HG03439 (cell line): ENCODE results near the gene FGF12.

ENCODE experiments used
- ATAC-seq: cut with Tn5 transposase; IDR thresholded peaks from one replicate; pipeline ENCODE4 v1.9.1; 2021; ENCODE audit warnings: mild to moderate bottlenecking, moderate library complexity; ENCODE audit not compliant: unreplicated experiment

Gene FGF12

GRCh38 chr3:192685801-192686200, 41.5 kb downstream of the FGF12 start:
- no peak for ATAC-seq

- ATAC-seq: no peak
Measured at GRCh38 chr3:192684151-192684550, 43.2 kb downstream of the FGF12 start.

- ATAC-seq: no peak
Measured at GRCh38 chr3:192675958-192676649, 51.2 kb downstream of the FGF12 start.

GRCh38 chr3:192655628-192656027, 71.7 kb downstream of the FGF12 start:
- ATAC-seq: no peak

GRCh38 chr3:192655040-192655439, 72.3 kb downstream of the FGF12 start:
- no peak for ATAC-seq

GRCh38 chr3:192653862-192654261, 73.5 kb downstream of the FGF12 start:
- ATAC-seq: no peak

- no peak for ATAC-seq
Measured at GRCh38 chr3:192652727-192653126, 74.6 kb downstream of the FGF12 start.

- ATAC-seq: no peak
Measured at GRCh38 chr3:192651836-192652512, 75.4 kb downstream of the FGF12 start.

GRCh38 chr3:192645437-192645836, 81.9 kb downstream of the FGF12 start:
- no peak for ATAC-seq

- ATAC-seq: no peak
Measured at GRCh38 chr3:192642651-192643050, 84.7 kb downstream of the FGF12 start.

GRCh38 chr3:192641919-192642318, 85.4 kb downstream of the FGF12 start:
- no peak for ATAC-seq

- no peak for ATAC-seq
Measured at GRCh38 chr3:192639987-192640386, 87.4 kb downstream of the FGF12 start.

- ATAC-seq: no peak
Measured at GRCh38 chr3:192637803-192638202, 89.5 kb downstream of the FGF12 start.

- ATAC-seq: no peak
Measured at GRCh38 chr3:192636517-192637444, 90.6 kb downstream of the FGF12 start.

GRCh38 chr3:192629429-192629828, 97.9 kb downstream of the FGF12 start:
- ATAC-seq: no peak

GRCh38 chr3:192621909-192622308, 105.4 kb downstream of the FGF12 start:
- no peak for ATAC-seq

- no peak for ATAC-seq
Measured at GRCh38 chr3:192620275-192620674, 107.1 kb downstream of the FGF12 start.

- no peak for ATAC-seq
Measured at GRCh38 chr3:192611411-192611810, 115.9 kb downstream of the FGF12 start.

GRCh38 chr3:192608726-192609600, 118.4 kb downstream of the FGF12 start:
- ATAC-seq: no peak

- ATAC-seq: no peak
Measured at GRCh38 chr3:192607798-192608197, 119.5 kb downstream of the FGF12 start.

- no peak for ATAC-seq
Measured at GRCh38 chr3:192597913-192598312, 129.4 kb downstream of the FGF12 start.
